Neural cell (in vitro differentiated cells): ENCODE measurements around the gene PLD1.

Source experiments
- POLR2AphosphoS5 ChIP-seq: IDR thresholded peaks from 2 replicates; pipeline ENCODE4 v1.6.1; 2012
- REST ChIP-seq: IDR thresholded peaks from 2 replicates; pipeline ENCODE4 v1.6.1; 2012; ENCODE audit warnings: borderline replicate concordance
- TF ChIP-seq, protein P1 (sequence below): fragments of 450-650 bp; IDR thresholded peaks from 2 replicates; pipeline ENCODE4 v1.5.1; 2014; ENCODE audit warnings: antibody characterized with exemption, mild to moderate bottlenecking, moderate library complexity; ENCODE audit not compliant: poor library complexity, severe bottlenecking

DNA sequence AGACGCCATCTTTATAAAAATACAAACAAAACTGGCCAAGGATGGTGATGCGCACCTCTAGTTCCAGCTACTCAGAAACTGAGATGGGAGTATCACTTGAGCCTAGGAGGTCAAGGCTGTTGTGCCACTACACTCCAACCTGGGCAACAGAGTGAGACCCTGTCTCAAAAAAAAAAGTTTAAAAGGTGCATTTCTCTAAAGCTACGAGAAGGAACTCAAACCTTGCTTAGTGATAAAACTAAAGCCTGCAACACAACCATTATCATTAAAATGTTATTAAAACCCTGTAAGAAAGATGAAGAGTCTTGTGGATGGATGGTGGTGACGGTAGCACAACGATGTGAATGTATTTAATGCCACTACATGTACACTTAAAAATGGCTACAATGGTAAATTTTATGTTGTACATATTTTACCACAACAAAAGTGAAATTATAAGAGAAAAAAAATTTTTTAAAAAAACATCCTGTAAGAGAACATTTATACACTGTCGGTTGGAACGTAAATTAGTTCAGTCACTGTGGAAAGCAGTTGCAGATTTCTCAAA lies 3.1 kb downstream of the PLD1 start:
- no peak for TF ChIP-seq REST
- TF ChIP-seq, protein P1, sequence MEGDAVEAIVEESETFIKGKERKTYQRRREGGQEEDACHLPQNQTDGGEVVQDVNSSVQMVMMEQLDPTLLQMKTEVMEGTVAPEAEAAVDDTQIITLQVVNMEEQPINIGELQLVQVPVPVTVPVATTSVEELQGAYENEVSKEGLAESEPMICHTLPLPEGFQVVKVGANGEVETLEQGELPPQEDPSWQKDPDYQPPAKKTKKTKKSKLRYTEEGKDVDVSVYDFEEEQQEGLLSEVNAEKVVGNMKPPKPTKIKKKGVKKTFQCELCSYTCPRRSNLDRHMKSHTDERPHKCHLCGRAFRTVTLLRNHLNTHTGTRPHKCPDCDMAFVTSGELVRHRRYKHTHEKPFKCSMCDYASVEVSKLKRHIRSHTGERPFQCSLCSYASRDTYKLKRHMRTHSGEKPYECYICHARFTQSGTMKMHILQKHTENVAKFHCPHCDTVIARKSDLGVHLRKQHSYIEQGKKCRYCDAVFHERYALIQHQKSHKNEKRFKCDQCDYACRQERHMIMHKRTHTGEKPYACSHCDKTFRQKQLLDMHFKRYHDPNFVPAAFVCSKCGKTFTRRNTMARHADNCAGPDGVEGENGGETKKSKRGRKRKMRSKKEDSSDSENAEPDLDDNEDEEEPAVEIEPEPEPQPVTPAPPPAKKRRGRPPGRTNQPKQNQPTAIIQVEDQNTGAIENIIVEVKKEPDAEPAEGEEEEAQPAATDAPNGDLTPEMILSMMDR, result no peak
- no peak for TF ChIP-seq POLR2AphosphoS5
